Right lobe of liver (tissue), 6 donors: Measurements from ENCODE around the gene FRMD4B. TPM values are rescaled to one million over a fixed set of nuclear protein-coding genes. Genes with fewer than 3 reads are reported as not detected.

Experiments used
- ATAC-seq, 4 donors: fragments of 200-7000 bp; cut with Tn5 transposase; one replicate each; pipeline ENCODE4 v1.9.1; 2020; ENCODE audit warnings: mild to moderate bottlenecking in 4 of 4, moderate library complexity in 4 of 4
- DNase-seq, 3 donors: peaks; one replicate each; pipeline ENCODE4 v3.0.0-alpha.2; 2020
- H3K27ac ChIP-seq, 3 donors: fragments of 200-600 bp; one replicate each; pipeline ENCODE4 v1.8.0; 2022
- H3K27me3 ChIP-seq, 2 donors: fragments of 200-600 bp; one replicate each; pipeline ENCODE4 v1.8.0; 2022
- H3K36me3 ChIP-seq, 4 donors: fragments of 200-600 bp; sonication (generic) in 1 of 4; one replicate each; pipeline versions ENCODE4 v1.5.1 to v1.8.0; 2017 to 2022; ENCODE audit warnings: control low read depth in 1 of 4
- H3K4me1 ChIP-seq, 4 donors: fragments of 200-600 bp; sonication (generic) in 1 of 4; one replicate each; pipeline versions ENCODE4 v1.5.1 to v1.8.0; 2017 to 2022; ENCODE audit warnings: control low read depth in 1 of 4
- H3K4me3 ChIP-seq, 3 donors: fragments of 200-600 bp; one replicate each; pipeline ENCODE4 v1.8.0; 2022
- H3K9me3 ChIP-seq, 4 donors: fragments of 200-600 bp; sonication (generic) in 1 of 4; one replicate each; pipeline versions ENCODE4 v1.5.1 to v1.8.0; 2017 to 2022; ENCODE audit warnings: control low read depth in 1 of 4
- CTCF ChIP-seq, 4 donors: fragments of 200-600 bp in 3 of 4; fragments of 450-650 bp in 1 of 4; IDR thresholded peaks; one replicate each; pipeline versions ENCODE4 v1.5.1 to v1.8.0; 2016 to 2022; ENCODE audit warnings: antibody characterized with exemption in 4 of 4, mild to moderate bottlenecking in 2 of 4
- POLR2A ChIP-seq: fragments of 450-650 bp; IDR thresholded peaks from one replicate; pipeline ENCODE4 v1.6.1; 2017; ENCODE audit warnings: antibody characterized with exemption, mild to moderate bottlenecking
- WGBS: methylation state at CpG from one replicate; pipeline ENCODE4 v1.1.6; 2018; ENCODE audit warnings: low coverage, low lambda C conversion rate; ENCODE audit not compliant: insufficient coverage; ENCODE audit errors: missing lambda C conversion rate; 5-methylcytosine and 5-hydroxymethylcytosine counted together
- intact Hi-C, 2 donors: fragments of 100-400 bp; cut with DNase I; formaldehyde crosslinking; loops; one replicate each; pipeline versions ENCODE4 v1.11.2 to v1.14.1; 2022
- total RNA-seq, 6 experiments: library from RNA; depleted of rRNA in 2 of 6; stranded (reverse); fragments of >200 nt in 2 of 6; fragmentation: NEBNext Ultra II Directional in 3 of 6; extraction: Animal tissue kit (Norgen Biotek cat#: 25700) in 3 of 6; gene quantifications; one replicate each; pipeline versions ENCODE4 v1.1.0 to v1.2.4, GENCODE V29; 2016 to 2023
- donor health status: DM: no; HTN: yes; CAD: no.
- donor health status: DM: no; HTN: no; CAD: no.
- donor health status: DM: no; HTN: no; CAD: no.
- donor health status: DM: no; HTN: yes; CAD: no.
- donor health status: DM: no; HTN: yes; CAD: no.

FRMD4B gene
- total RNA-seq, 6 experiments from 2014 or later = 9.2 to 21.0 (median 12.3) TPM

GRCh38 chr3:69149586-69149985, 236.3 kb downstream of the FRMD4B start:
- Histone ChIP-seq H3K9me3 (no peaks in the 10 kb centered on the region), H3K27ac (no peak overlapping the region), H3K36me3 (no peaks in the 10 kb centered on the region), H3K4me3 (no peak overlapping the region), H3K4me1 (no peaks in the 10 kb centered on the region), H3K27me3 (no peaks in the 10 kb centered on the region)
- no peak for TF ChIP-seq CTCF (IDR thresholded peaks at IDR 0.05)
- TF ChIP-seq POLR2A = no peak
- ATAC-seq (no peak), DNase-seq (no peak)
- 72% methylated on average over 3 of the region's 3 CpGs for WGBS
- intact Hi-C loops = no loop called here

GRCh38 chr3:69145688-69146087, 240.2 kb downstream of the FRMD4B start:
- H3K27me3 ChIP-seq = no peaks in the 10 kb centered on the region
- no peaks in the 10 kb centered on the region for H3K4me1 ChIP-seq
- H3K36me3 ChIP-seq = no peaks in the 10 kb centered on the region
- intact Hi-C loops = no loop called here
- no peak for ATAC-seq
- H3K4me3 ChIP-seq = no peak overlapping the region
- no peaks in the 10 kb centered on the region for H3K9me3 ChIP-seq
- TF ChIP-seq CTCF (IDR thresholded peaks at IDR 0.05) = no peak
- no peak for TF ChIP-seq POLR2A
- no peak for DNase-seq
- H3K27ac ChIP-seq = no peak overlapping the region

GRCh38 chr3:69144631-69145245, 241.2 kb downstream of the FRMD4B start:
- Histone ChIP-seq H3K36me3 (no peaks in the 10 kb centered on the region), H3K4me3 (no peak overlapping the region), H3K4me1 (no peaks in the 10 kb centered on the region), H3K27me3 (no peaks in the 10 kb centered on the region), H3K27ac (no peak overlapping the region), H3K9me3 (no peaks in the 10 kb centered on the region)
- intact Hi-C loops = no loop called here
- WGBS = 60% methylated on average over 2 of the region's 3 CpGs
- ATAC-seq (no peak), DNase-seq (no peak)
- no peak for TF ChIP-seq CTCF (IDR thresholded peaks at IDR 0.05)
- no peak for TF ChIP-seq POLR2A

- no peaks in the 10 kb centered on the region for H3K27me3 ChIP-seq
- DNase-seq = no peak
- no peak for TF ChIP-seq POLR2A
- TF ChIP-seq CTCF (IDR thresholded peaks at IDR 0.05) = no peak
- H3K36me3 ChIP-seq = no peaks in the 10 kb centered on the region
- no peak for ATAC-seq
- no peaks in the 10 kb centered on the region for H3K4me1 ChIP-seq
- intact Hi-C loops = no loop called here
- no peak overlapping the region for H3K4me3 ChIP-seq
- H3K9me3 ChIP-seq = no peaks in the 10 kb centered on the region
- WGBS = 52% methylated on average over 3 of the region's 3 CpGs
- H3K27ac ChIP-seq = no peak overlapping the region
Observed at GRCh38 chr3:69143612-69144011, 242.3 kb downstream of the FRMD4B start.
